ENCODE results near the gene SEMA3A. TPM values are rescaled to one million over a fixed set of nuclear protein-coding genes. Genes with fewer than 3 reads are reported as not detected.

Gene SEMA3A
- total and polyA plus RNA-seq, 2 experiments from 2014 or later = 19.8 to 46.4 TPM

DNA sequence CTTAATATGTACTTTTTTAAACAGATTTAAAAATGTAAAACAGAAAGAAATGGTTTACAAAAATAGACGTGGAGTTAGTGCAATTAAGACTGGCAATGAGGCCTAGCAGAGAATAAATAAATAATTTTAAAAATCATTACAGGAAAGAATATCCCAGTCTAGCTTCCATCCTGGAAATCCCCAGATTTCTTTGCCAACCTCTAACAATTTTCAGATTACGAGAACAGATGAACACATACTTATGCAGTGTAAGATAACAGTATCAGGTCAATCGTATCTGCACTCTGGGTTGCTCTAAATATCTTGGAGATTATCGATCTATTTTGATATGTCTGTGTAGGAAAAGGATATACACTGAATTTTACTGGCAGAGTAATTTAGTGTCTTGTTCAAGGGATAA lies 210.5 kb downstream of the SEMA3A start:
- Mint-ChIP-seq H3K27me3 (ENCODE audit: insufficient read depth, low read depth, poor library complexity) (peaks cover 3% of the 10 kb centered on the region), H3K4me1 (no peaks in the 10 kb centered on the region), H3K9me3 (0 out of 3 replicates have a peak, but pooled peaks cover 3% of the 10 kb centered on the region), H3K4me3 (no peak overlapping the region), H3K36me3 (ENCODE audit: low read depth) (peaks cover 18% of the 10 kb centered on the region), H3K27ac (no peak overlapping the region)
- Histone ChIP-seq H3K9me2 (ENCODE audit: insufficient read depth) (no peaks in the 10 kb centered on the region), H3K79me2 (replicated peaks; ENCODE audit: insufficient read depth) (no peaks in the 10 kb centered on the region), H3K4me2 (no peak overlapping the region), H3K36me3 (ENCODE audit: insufficient read depth) (no peaks in the 10 kb centered on the region), H3K4me1 (ENCODE audit: insufficient read depth) (no peaks in the 10 kb centered on the region), H3F3A (replicated peaks; ENCODE audit: low read depth) (no peaks in the 10 kb centered on the region), H3K4me3 (no peak overlapping the region), H2AFZ (no peak overlapping the region), H3K27ac (ENCODE audit: low read depth) (no peak overlapping the region), H4K20me1 (replicated peaks; ENCODE audit: insufficient read depth) (no peaks in the 10 kb centered on the region), H3K27me3 (ENCODE audit: insufficient read depth) (no peaks in the 10 kb centered on the region)
- ATAC-seq = no peak
- no peak for TF ChIP-seq EZH2 (IDR thresholded peaks at IDR 0.05; ENCODE audit: low read depth, unreplicated experiment)
- no peak for TF ChIP-seq NANOG (IDR thresholded peaks at IDR 0.05; ENCODE audit: borderline replicate concordance)
- TF ChIP-seq, protein P1, sequence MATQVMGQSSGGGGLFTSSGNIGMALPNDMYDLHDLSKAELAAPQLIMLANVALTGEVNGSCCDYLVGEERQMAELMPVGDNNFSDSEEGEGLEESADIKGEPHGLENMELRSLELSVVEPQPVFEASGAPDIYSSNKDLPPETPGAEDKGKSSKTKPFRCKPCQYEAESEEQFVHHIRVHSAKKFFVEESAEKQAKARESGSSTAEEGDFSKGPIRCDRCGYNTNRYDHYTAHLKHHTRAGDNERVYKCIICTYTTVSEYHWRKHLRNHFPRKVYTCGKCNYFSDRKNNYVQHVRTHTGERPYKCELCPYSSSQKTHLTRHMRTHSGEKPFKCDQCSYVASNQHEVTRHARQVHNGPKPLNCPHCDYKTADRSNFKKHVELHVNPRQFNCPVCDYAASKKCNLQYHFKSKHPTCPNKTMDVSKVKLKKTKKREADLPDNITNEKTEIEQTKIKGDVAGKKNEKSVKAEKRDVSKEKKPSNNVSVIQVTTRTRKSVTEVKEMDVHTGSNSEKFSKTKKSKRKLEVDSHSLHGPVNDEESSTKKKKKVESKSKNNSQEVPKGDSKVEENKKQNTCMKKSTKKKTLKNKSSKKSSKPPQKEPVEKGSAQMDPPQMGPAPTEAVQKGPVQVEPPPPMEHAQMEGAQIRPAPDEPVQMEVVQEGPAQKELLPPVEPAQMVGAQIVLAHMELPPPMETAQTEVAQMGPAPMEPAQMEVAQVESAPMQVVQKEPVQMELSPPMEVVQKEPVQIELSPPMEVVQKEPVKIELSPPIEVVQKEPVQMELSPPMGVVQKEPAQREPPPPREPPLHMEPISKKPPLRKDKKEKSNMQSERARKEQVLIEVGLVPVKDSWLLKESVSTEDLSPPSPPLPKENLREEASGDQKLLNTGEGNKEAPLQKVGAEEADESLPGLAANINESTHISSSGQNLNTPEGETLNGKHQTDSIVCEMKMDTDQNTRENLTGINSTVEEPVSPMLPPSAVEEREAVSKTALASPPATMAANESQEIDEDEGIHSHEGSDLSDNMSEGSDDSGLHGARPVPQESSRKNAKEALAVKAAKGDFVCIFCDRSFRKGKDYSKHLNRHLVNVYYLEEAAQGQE (IDR thresholded peaks at IDR 0.05; ENCODE audit: unreplicated experiment) = no peak
- no peak for TF ChIP-seq JUNB (IDR thresholded peaks at IDR 0.05; ENCODE audit: unreplicated experiment)
- TF ChIP-seq EZH2phosphoT487 (IDR thresholded peaks at IDR 0.05; ENCODE audit: unreplicated experiment) = no peak
- TF ChIP-seq CREB1 (CRISPR knock-in tag; IDR thresholded peaks at IDR 0.05; ENCODE audit: low read depth) = no peak
- no peak for TF ChIP-seq STAT1 (IDR thresholded peaks at IDR 0.05; ENCODE audit: unreplicated experiment)
- TF ChIP-seq, protein P2, sequence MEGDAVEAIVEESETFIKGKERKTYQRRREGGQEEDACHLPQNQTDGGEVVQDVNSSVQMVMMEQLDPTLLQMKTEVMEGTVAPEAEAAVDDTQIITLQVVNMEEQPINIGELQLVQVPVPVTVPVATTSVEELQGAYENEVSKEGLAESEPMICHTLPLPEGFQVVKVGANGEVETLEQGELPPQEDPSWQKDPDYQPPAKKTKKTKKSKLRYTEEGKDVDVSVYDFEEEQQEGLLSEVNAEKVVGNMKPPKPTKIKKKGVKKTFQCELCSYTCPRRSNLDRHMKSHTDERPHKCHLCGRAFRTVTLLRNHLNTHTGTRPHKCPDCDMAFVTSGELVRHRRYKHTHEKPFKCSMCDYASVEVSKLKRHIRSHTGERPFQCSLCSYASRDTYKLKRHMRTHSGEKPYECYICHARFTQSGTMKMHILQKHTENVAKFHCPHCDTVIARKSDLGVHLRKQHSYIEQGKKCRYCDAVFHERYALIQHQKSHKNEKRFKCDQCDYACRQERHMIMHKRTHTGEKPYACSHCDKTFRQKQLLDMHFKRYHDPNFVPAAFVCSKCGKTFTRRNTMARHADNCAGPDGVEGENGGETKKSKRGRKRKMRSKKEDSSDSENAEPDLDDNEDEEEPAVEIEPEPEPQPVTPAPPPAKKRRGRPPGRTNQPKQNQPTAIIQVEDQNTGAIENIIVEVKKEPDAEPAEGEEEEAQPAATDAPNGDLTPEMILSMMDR (conservative IDR thresholded peaks at IDR 0.05; ENCODE audit: low read depth in 2 of 2) = no peak
- TF ChIP-seq ETS1 (IDR thresholded peaks at IDR 0.05) = no peak
- TF ChIP-seq, protein P3, sequence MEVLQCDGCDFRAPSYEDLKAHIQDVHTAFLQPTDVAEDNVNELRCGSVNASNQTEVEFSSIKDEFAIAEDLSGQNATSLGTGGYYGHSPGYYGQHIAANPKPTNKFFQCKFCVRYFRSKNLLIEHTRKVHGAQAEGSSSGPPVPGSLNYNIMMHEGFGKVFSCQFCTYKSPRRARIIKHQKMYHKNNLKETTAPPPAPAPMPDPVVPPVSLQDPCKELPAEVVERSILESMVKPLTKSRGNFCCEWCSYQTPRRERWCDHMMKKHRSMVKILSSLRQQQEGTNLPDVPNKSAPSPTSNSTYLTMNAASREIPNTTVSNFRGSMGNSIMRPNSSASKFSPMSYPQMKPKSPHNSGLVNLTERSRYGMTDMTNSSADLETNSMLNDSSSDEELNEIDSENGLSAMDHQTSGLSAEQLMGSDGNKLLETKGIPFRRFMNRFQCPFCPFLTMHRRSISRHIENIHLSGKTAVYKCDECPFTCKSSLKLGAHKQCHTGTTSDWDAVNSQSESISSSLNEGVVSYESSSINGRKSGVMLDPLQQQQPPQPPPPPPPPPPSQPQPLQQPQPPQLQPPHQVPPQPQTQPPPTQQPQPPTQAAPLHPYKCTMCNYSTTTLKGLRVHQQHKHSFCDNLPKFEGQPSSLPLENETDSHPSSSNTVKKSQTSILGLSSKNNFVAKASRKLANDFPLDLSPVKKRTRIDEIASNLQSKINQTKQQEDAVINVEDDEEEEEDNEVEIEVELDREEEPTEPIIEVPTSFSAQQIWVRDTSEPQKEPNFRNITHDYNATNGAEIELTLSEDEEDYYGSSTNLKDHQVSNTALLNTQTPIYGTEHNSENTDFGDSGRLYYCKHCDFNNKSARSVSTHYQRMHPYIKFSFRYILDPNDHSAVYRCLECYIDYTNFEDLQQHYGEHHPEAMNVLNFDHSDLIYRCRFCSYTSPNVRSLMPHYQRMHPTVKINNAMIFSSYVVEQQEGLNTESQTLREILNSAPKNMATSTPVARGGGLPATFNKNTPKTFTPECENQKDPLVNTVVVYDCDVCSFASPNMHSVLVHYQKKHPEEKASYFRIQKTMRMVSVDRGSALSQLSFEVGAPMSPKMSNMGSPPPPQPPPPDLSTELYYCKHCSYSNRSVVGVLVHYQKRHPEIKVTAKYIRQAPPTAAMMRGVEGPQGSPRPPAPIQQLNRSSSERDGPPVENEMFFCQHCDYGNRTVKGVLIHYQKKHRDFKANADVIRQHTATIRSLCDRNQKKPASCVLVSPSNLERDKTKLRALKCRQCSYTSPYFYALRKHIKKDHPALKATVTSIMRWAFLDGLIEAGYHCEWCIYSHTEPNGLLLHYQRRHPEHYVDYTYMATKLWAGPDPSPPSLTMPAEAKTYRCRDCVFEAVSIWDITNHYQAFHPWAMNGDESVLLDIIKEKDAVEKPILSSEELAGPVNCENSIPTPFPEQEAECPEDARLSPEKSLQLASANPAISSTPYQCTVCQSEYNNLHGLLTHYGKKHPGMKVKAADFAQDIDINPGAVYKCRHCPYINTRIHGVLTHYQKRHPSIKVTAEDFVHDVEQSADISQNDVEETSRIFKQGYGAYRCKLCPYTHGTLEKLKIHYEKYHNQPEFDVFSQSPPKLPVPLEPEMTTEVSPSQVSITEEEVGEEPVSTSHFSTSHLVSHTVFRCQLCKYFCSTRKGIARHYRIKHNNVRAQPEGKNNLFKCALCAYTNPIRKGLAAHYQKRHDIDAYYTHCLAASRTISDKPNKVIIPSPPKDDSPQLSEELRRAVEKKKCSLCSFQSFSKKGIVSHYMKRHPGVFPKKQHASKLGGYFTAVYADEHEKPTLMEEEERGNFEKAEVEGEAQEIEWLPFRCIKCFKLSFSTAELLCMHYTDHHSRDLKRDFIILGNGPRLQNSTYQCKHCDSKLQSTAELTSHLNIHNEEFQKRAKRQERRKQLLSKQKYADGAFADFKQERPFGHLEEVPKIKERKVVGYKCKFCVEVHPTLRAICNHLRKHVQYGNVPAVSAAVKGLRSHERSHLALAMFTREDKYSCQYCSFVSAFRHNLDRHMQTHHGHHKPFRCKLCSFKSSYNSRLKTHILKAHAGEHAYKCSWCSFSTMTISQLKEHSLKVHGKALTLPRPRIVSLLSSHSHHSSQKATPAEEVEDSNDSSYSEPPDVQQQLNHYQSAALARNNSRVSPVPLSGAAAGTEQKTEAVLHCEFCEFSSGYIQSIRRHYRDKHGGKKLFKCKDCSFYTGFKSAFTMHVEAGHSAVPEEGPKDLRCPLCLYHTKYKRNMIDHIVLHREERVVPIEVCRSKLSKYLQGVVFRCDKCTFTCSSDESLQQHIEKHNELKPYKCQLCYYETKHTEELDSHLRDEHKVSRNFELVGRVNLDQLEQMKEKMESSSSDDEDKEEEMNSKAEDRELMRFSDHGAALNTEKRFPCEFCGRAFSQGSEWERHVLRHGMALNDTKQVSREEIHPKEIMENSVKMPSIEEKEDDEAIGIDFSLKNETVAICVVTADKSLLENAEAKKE (CRISPR knock-in tag; IDR thresholded peaks at IDR 0.05) = no peak
- no peak for TF ChIP-seq ZNF114 (CRISPR knock-in tag; IDR thresholded peaks at IDR 0.05)
- no peak for TF ChIP-seq ZNF331 (CRISPR knock-in tag; IDR thresholded peaks at IDR 0.05; ENCODE audit: low read depth)
- TF ChIP-seq POLR2AphosphoS5 (IDR thresholded peaks at IDR 0.05; ENCODE audit: low read depth) = no peak
- no peak for DNase-seq (ENCODE audit: low spot score)
